NCI-H146 treated with DMSO at 0.1 percent for 48 hours (cell line): ENCODE data around the gene NCKAP5.
A peak's percentile ranks its signal among the peaks of the same experiment; 100 is the strongest.

Experiments used
- DNase-seq: peaks from one replicate; lab custom pipeline; 2025; ENCODE audit not compliant: unreplicated experiment; lab: John Stamatoyannopoulos, UW

Gene NCKAP5

GRCh38 chr2:133173224-133173623 is 395.0 kb downstream of the NCKAP5 start:
- no peak for DNase-seq

GRCh38 chr2:133171393-133172004 is 396.8 kb downstream of the NCKAP5 start:
- peak; percentile 21 for DNase-seq

- DNase-seq, result no peak
Observed at GRCh38 chr2:133169274-133169912, 398.9 kb downstream of the NCKAP5 start.

- DNase-seq, result no peak
Observed at GRCh38 chr2:133167990-133168389, 400.3 kb downstream of the NCKAP5 start.

GRCh38 chr2:133167223-133167622 is 401.0 kb downstream of the NCKAP5 start:
- DNase-seq, result no peak

GRCh38 chr2:133166031-133166430 is 402.2 kb downstream of the NCKAP5 start:
- DNase-seq, result no peak

GRCh38 chr2:133163111-133163510 is 405.2 kb downstream of the NCKAP5 start:
- DNase-seq, result no peak

- DNase-seq, result no peak
Observed at GRCh38 chr2:133158442-133158841, 409.8 kb downstream of the NCKAP5 start.

- no peak for DNase-seq
Observed at GRCh38 chr2:133158024-133158423, 410.2 kb downstream of the NCKAP5 start.

GRCh38 chr2:133157141-133157540 is 411.1 kb downstream of the NCKAP5 start:
- DNase-seq, result no peak

GRCh38 chr2:133152801-133153200 is 415.5 kb downstream of the NCKAP5 start:
- no peak for DNase-seq

- no peak for DNase-seq
Observed at GRCh38 chr2:133148187-133148586, 420.1 kb downstream of the NCKAP5 start.

GRCh38 chr2:133146893-133147292 is 421.4 kb downstream of the NCKAP5 start:
- no peak for DNase-seq

GRCh38 chr2:133143645-133144044 is 424.6 kb downstream of the NCKAP5 start:
- no peak for DNase-seq

GRCh38 chr2:133142087-133142486 is 426.2 kb downstream of the NCKAP5 start:
- no peak for DNase-seq

- no peak for DNase-seq
Observed at GRCh38 chr2:133140620-133141019, 427.6 kb downstream of the NCKAP5 start.

GRCh38 chr2:133139847-133140533 is 428.3 kb downstream of the NCKAP5 start:
- no peak for DNase-seq

- DNase-seq, result no peak
Observed at GRCh38 chr2:133138693-133139092, 429.6 kb downstream of the NCKAP5 start.

- DNase-seq, result no peak
Observed at GRCh38 chr2:133135035-133135654, 433.1 kb downstream of the NCKAP5 start.

GRCh38 chr2:133130548-133131246 is 437.6 kb downstream of the NCKAP5 start:
- no peak for DNase-seq

- no peak for DNase-seq
Observed at GRCh38 chr2:133124446-133124845, 443.8 kb downstream of the NCKAP5 start.
